Keratinocyte (primary cell): Measurements from ENCODE around the gene CLCN1. TPM values are rescaled to one million over a fixed set of nuclear protein-coding genes. Genes with fewer than 3 reads are reported as not detected.

Source experiments
- DNase-seq: peaks from one replicate; pipeline ENCODE4 v3.0.0-alpha.2; 2011; ENCODE audit warnings: low read depth, missing footprints, low spot score
- FAIRE-seq: peaks from 2 replicates; lab custom pipeline; 2011; peaks lifted over from hg19 to GRCh38; lab: Jason Lieb, UNC
- H2AFZ ChIP-seq: 2 replicates; pipeline ENCODE4 v1.6.0; 2012; ENCODE audit warnings: low read length, control low read depth, inconsistent platforms; ENCODE audit not compliant: control insufficient read depth
- H3K27ac ChIP-seq: 2 replicates; pipeline ENCODE4 v1.5.1; 2011; ENCODE audit warnings: low read length; ENCODE audit not compliant: control insufficient read depth, insufficient read depth
- H3K27me3 ChIP-seq: 3 replicates; pipeline ENCODE4 v1.6.0; 2011; ENCODE audit warnings: low read length; ENCODE audit not compliant: control insufficient read depth, insufficient read depth; ENCODE audit errors: extremely low read depth
- H3K36me3 ChIP-seq, 2 experiments: 2 replicates in 1 of 2; 3 replicates in 1 of 2; pipeline ENCODE4 v1.5.1; 2011; ENCODE audit warnings: low read length in 2 of 2, mild to moderate bottlenecking in 1 of 2; ENCODE audit not compliant: control insufficient read depth in 2 of 2, insufficient read depth in 2 of 2; ENCODE audit errors: extremely low read depth in 1 of 2
- H3K4me1 ChIP-seq: 3 replicates; pipeline ENCODE4 v1.5.1; 2011; ENCODE audit warnings: low read length; ENCODE audit not compliant: control insufficient read depth, insufficient read depth; ENCODE audit errors: extremely low read depth
- H3K4me2 ChIP-seq: 3 replicates; pipeline ENCODE4 v1.6.0; 2011; ENCODE audit warnings: low read depth, low read length; ENCODE audit not compliant: control insufficient read depth, insufficient read depth; ENCODE audit errors: extremely low read depth
- H3K4me3 ChIP-seq, 3 experiments: fragments of 200-600 bp in 1 of 3; sonication (generic) in 1 of 3; 2 replicates in 2 of 3; 3 replicates in 1 of 3; pipeline ENCODE4 v1.5.1; 2011 to 2016; ENCODE audit warnings: low read length in 3 of 3, mild to moderate bottlenecking in 3 of 3, control low read depth in 2 of 3, inconsistent platforms in 1 of 3, low read depth in 1 of 3, mixed read lengths in 1 of 3, mixed run types in 1 of 3, moderate library complexity in 1 of 3; ENCODE audit not compliant: control insufficient read depth in 2 of 3, insufficient read depth in 2 of 3; ENCODE audit errors: extremely low read depth in 1 of 3
- H3K79me2 ChIP-seq: 2 replicates; pipeline ENCODE4 v1.6.0; 2012; ENCODE audit warnings: low read length; ENCODE audit not compliant: control insufficient read depth, insufficient read depth
- H3K9ac ChIP-seq: 3 replicates; pipeline ENCODE4 v1.6.0; 2011; ENCODE audit warnings: low read length; ENCODE audit not compliant: control insufficient read depth, insufficient read depth; ENCODE audit errors: extremely low read depth
- H3K9me1 ChIP-seq: 3 replicates; pipeline ENCODE4 v1.6.0; 2011; ENCODE audit warnings: low read length; ENCODE audit not compliant: control insufficient read depth, insufficient read depth; ENCODE audit errors: extremely low read depth
- H3K9me3 ChIP-seq: 2 replicates; pipeline ENCODE4 v1.5.1; 2012; ENCODE audit warnings: low read depth, low read length; ENCODE audit not compliant: control insufficient read depth
- H4K20me1 ChIP-seq: 3 replicates; pipeline ENCODE4 v1.6.0; 2011; ENCODE audit warnings: low read length; ENCODE audit not compliant: control insufficient read depth, insufficient read depth; ENCODE audit errors: extremely low read depth
- EZH2 ChIP-seq: IDR thresholded peaks from one replicate; pipeline ENCODE4 v1.6.1; 2012; ENCODE audit warnings: inconsistent platforms, mild to moderate bottlenecking, low read length, moderate library complexity
- dilution Hi-C: fragments of 300-500 bp; cut with MboI; formaldehyde crosslinking; loops from one replicate; pipeline ENCODE4 v1.7.0; 2020; ENCODE audit warnings: low sequenced_read_pairs; ENCODE audit not compliant: extremely low pct_ligation_motif_present
- polyA plus RNA-seq, 5 experiments: library from polyadenylated mRNA; depleted of rRNA in 3 of 5; stranded (reverse) in 3 of 5; stranded (forward) in 1 of 5; unstranded in 1 of 5; fragments of >200 nt; gene quantifications; 1 replicate in 1 of 5; 2 replicates in 3 of 5; 3 replicates in 1 of 5; pipeline versions ENCODE4 v1.2.1 to v1.2.3, GENCODE V29; 2011 to 2012; ENCODE audit warnings: missing spikeins in 2 of 5, low read depth in 1 of 5, low replicate concordance in 1 of 5
- TF ChIP-seq, protein P1 (sequence below), 3 experiments: IDR thresholded peaks in 1 of 3; conservative IDR thresholded peaks in 1 of 3; optimal IDR thresholded peaks in 1 of 3; 2 replicates in 2 of 3; 3 replicates in 1 of 3; pipeline versions ENCODE3 to v1.5.1; 2011; ENCODE audit warnings: low read length in 3 of 3, mild to moderate bottlenecking in 3 of 3, moderate library complexity in 2 of 3, control low read depth in 1 of 3, inconsistent platforms in 1 of 3; ENCODE audit not compliant: insufficient read depth in 2 of 3; ENCODE audit errors: extremely low read depth in 1 of 3

The CLCN1 gene
- polyA plus RNA-seq, 1 donor (not counting 4 experiments of a cell fraction or from before 2014, with no cell fraction given): not detected

- no peaks in the 10 kb centered on the region for H3K9me1 ChIP-seq
- DNase-seq (no peak), FAIRE-seq (no peak)
- H4K20me1 ChIP-seq: peaks cover 13% of the 10 kb centered on the region
- TF ChIP-seq EZH2: no peak
- TF ChIP-seq, protein P1, sequence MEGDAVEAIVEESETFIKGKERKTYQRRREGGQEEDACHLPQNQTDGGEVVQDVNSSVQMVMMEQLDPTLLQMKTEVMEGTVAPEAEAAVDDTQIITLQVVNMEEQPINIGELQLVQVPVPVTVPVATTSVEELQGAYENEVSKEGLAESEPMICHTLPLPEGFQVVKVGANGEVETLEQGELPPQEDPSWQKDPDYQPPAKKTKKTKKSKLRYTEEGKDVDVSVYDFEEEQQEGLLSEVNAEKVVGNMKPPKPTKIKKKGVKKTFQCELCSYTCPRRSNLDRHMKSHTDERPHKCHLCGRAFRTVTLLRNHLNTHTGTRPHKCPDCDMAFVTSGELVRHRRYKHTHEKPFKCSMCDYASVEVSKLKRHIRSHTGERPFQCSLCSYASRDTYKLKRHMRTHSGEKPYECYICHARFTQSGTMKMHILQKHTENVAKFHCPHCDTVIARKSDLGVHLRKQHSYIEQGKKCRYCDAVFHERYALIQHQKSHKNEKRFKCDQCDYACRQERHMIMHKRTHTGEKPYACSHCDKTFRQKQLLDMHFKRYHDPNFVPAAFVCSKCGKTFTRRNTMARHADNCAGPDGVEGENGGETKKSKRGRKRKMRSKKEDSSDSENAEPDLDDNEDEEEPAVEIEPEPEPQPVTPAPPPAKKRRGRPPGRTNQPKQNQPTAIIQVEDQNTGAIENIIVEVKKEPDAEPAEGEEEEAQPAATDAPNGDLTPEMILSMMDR (optimal IDR thresholded peaks at IDR 0.05 in 1 of 3, IDR thresholded peaks at IDR 0.05 in 1 of 3, conservative IDR thresholded peaks at IDR 0.05 in 1 of 3; ENCODE audit: extremely low read depth in 1 of 3, insufficient read depth in 2 of 3, low read length in 3 of 3): no peak
- dilution Hi-C loops: no loop called here
- no peak overlapping the region for H3K4me2 ChIP-seq
- H3K9ac ChIP-seq: no peak overlapping the region
- H3K4me3 ChIP-seq: no peak overlapping the region
- H2AFZ ChIP-seq: no peak overlapping the region
- H3K79me2 ChIP-seq: no peaks in the 10 kb centered on the region
- no peaks in the 10 kb centered on the region for H3K9me3 ChIP-seq
- no peaks in the 10 kb centered on the region for H3K27me3 ChIP-seq
- no peak overlapping the region for H3K27ac ChIP-seq
- H3K4me1 ChIP-seq: peaks cover 4% of the 10 kb centered on the region
- peaks cover 46 to 47% of the 10 kb centered on the region in 2 experiments for H3K36me3 ChIP-seq
These were observed 78.2 kb downstream of the CLCN1 start for GRCh38 chr7:143394068-143394467.

DNA sequence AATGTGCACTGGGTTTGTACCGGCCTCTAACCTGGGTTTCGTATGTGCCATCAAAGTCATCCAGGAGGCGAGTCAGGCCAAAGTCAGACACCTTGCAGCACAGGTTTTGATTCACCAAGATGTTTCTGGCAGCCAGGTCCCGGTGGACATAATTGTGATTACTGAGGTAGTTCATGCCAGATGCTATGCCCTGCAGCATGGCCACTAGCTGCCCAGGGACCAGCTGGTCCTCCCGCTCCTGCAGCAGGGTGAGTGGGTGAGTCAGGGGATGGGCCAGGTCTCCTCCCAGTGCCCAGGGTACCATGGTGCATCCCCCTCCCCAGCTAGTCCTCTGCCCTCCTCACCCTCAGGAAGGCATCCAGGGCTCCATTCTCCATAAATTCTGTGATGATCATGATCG, 78.9 kb downstream of the CLCN1 start:
- DNase-seq (no peak), FAIRE-seq (no peak)
- Histone ChIP-seq H3K36me3 (peaks cover 39 to 41% of the 10 kb centered on the region in 2 experiments), H3K9me3 (no peaks in the 10 kb centered on the region), H3K9ac (no peak overlapping the region), H3K79me2 (no peaks in the 10 kb centered on the region), H4K20me1 (peaks cover 12% of the 10 kb centered on the region), H2AFZ (no peak overlapping the region), H3K4me2 (no peak overlapping the region), H3K4me1 (peaks cover 4% of the 10 kb centered on the region), H3K27me3 (no peaks in the 10 kb centered on the region), H3K9me1 (no peaks in the 10 kb centered on the region), H3K4me3 (no peak overlapping the region), H3K27ac (no peak overlapping the region)
- dilution Hi-C loops: no loop called here
- TF ChIP-seq, protein P1 (optimal IDR thresholded peaks at IDR 0.05 in 1 of 3, IDR thresholded peaks at IDR 0.05 in 1 of 3, conservative IDR thresholded peaks at IDR 0.05 in 1 of 3; ENCODE audit: extremely low read depth in 1 of 3, insufficient read depth in 2 of 3, low read length in 3 of 3): no peak
- TF ChIP-seq EZH2: no peak
